22Rv1 (cell line): ENCODE results near the gene LAMTOR4.

Experiments
- H3K27ac ChIP-seq: fragments of 450-650 bp; 2 replicates; pipeline ENCODE4 v1.5.1; 2017
- CTCF ChIP-seq: fragments of 450-650 bp; IDR thresholded peaks from 2 replicates; pipeline ENCODE4 v1.5.1; 2017; ENCODE audit warnings: mild to moderate bottlenecking
- ZFX ChIP-seq: fragments of 450-650 bp; IDR thresholded peaks from 2 replicates; pipeline ENCODE4 v1.6.1; 2017; ENCODE audit warnings: antibody characterized with exemption, borderline replicate concordance

LAMTOR4 gene

GRCh38 chr7:100147278-100147677, 1.4 kb upstream of the LAMTOR4 start:
- TF ChIP-seq ZFX (no peak), CTCF (no peak)
- H3K27ac ChIP-seq = no peak overlapping the region

- no peak for TF ChIP-seq ZFX
- TF ChIP-seq CTCF = no peak
- H3K27ac ChIP-seq = peak overlapping the region; percentile 76
Measured at GRCh38 chr7:100148225-100148558, 526 bp upstream of the LAMTOR4 start.

- no peak for TF ChIP-seq CTCF
- TF ChIP-seq ZFX = no peak
- peak overlapping the region; percentile 91 for H3K27ac ChIP-seq
Measured at GRCh38 chr7:100152404-100152803, 3.7 kb downstream of the LAMTOR4 start.

GRCh38 chr7:100152937-100153666, 4.4 kb downstream of the LAMTOR4 start:
- TF ChIP-seq ZFX (no peak), CTCF (no peak)
- peak overlapping the region; percentile 91 for H3K27ac ChIP-seq

- TF ChIP-seq CTCF (no peak), ZFX (no peak)
- peak overlapping the region; percentile 91 for H3K27ac ChIP-seq
Measured at GRCh38 chr7:100153708-100154535, 5.2 kb downstream of the LAMTOR4 start.

- TF ChIP-seq CTCF = no peak
- peak overlapping the region; percentile 91 for H3K27ac ChIP-seq
Measured at GRCh38 chr7:100154651-100155491, 6.2 kb downstream of the LAMTOR4 start.
